ENCODE data around the gene ACKR3. TPM values are rescaled to one million over a fixed set of nuclear protein-coding genes. Genes with fewer than 3 reads are reported as not detected.

Gene ACKR3
- total RNA-seq, 2 experiments from 2014 or later = 3.6 TPM

DNA sequence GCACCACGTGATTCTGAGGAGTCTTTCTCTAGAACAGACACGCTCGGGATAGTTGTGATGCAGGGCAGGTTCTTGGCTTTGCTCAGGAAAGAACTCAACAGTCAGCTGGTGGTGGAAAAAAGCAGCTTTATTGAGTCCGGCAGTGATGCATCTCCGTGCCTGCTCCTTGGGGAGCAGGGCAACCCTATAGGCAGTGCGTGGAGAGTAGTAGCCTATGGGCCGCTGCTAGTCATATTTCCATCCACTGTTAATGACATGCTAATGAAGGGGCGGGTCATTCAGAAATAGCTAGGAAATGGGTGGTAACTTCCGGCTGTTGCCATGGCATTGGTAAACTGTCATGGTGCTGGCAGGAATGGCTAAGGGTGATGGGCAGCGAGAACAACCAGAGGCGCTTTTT, 11.6 kb upstream of the ACKR3 start:
- DNase-seq (no peak), ATAC-seq (no peak)
- Mint-ChIP-seq H3K4me1 (ENCODE audit: low read depth) (peaks cover 53% of the 10 kb centered on the region), H3K27me3 (ENCODE audit: low read depth) (no peaks in the 10 kb centered on the region), H3K27ac (no peak overlapping the region), H3K9me3 (ENCODE audit: insufficient read depth) (peaks cover 21% of the 10 kb centered on the region), H3K4me3 (no peak overlapping the region), H3K36me3 (ENCODE audit: low read depth) (peaks cover 60% of the 10 kb centered on the region)
- CTCF ChIA-PET = interaction anchor here (1.1 to 7.7 kb wide), 4 partner anchors 9 to 45 kb away, joined by 4 to 78 read pairs (median 13); partner anchors contain the start of gene ACKR3
- POLR2A ChIA-PET = interaction anchor here (1.2 to 1.4 kb wide), 2 partner anchors 11 to 21 kb away, joined by 3 to 4 read pairs; no protein-coding TSS in a partner anchor

DNA sequence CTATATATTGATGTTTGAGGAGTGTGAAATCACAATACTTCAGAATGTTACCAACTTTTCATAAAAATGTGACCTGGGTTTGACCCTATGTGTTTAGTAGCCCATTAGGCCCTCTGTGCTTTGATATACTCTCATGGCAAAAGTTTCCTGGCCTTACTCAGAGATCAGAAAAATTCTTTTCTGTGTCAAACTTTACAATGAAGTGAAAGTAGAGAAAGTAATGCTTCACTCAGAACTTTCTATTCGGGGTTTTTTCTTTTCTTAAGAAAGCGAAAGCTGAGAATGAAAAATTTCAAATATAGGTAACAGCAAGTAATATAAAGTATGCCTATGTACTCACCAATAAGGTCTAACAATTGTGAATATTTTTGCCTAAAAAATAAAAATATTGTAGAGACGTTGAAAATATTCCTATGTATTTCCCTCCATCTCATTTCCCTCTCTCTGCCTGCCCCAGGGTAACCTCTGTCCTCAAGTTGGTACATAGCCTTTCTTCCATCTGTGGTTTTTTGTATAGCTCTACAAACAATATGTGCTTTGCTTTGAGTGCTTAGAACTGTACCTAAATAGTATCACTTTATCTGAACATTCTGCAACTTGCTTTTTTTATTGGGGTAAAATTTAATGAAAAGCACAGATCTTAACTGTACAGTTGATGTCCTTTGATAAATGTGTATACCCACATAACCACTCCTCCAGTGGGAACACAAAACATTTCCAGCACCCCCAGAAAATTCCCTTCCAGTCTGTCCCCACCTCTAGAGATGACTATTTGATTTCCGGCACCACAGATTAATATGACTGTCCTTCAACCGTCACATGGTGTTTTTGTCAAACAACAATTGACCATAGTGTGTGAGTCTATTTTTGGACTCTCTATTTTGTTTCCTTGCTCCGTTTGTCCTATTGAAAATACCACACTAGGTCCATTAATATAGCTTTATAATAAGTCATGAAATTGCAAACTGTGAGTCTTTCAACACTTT, 10.3 kb upstream of the ACKR3 start:
- ChIA-PET POLR2A (interaction anchor here (1.2 to 1.4 kb wide), 3 partner anchors 13 to 23 kb away, joined by 3 to 6 read pairs (median 3); no protein-coding TSS in a partner anchor), CTCF (interaction anchor here (0.9 to 7.7 kb wide), 6 partner anchors 10 to 46 kb away, joined by 3 to 78 read pairs (median 6); partner anchors contain the start of gene ACKR3)
- no peak overlapping the region for H3K27ac Mint-ChIP-seq
- peaks cover 44% of the 10 kb centered on the region for H3K4me1 Mint-ChIP-seq (ENCODE audit: low read depth)
- ATAC-seq = no peak
- no peaks in the 10 kb centered on the region for H3K27me3 Mint-ChIP-seq (ENCODE audit: low read depth)
- DNase-seq = no peak
- peaks cover 54% of the 10 kb centered on the region for H3K36me3 Mint-ChIP-seq (ENCODE audit: low read depth)
- H3K9me3 Mint-ChIP-seq (ENCODE audit: insufficient read depth) = peaks cover 11% of the 10 kb centered on the region
- H3K4me3 Mint-ChIP-seq = no peak overlapping the region

DNA sequence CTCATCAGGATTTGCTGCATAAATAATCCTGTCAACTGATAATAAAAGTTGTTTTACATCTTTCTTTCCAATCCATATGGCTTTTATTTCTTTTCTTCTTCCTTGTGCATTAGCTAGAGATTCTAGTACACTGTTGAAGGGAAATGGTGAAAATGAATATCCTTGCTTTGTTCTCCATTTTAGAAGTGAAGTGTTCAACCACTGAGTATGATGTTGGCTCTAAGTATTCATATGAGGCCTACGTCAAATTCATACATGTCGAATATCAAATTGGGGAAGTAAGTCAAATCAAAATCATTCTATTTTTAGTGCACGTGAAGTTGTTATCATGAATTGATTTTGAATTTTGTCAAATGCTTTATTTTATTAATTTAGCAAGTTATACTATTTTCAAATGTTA, 7.8 kb upstream of the ACKR3 start:
- H3K36me3 Mint-ChIP-seq (ENCODE audit: low read depth) = peaks cover 37% of the 10 kb centered on the region
- H3K27me3 Mint-ChIP-seq (ENCODE audit: low read depth) = no peaks in the 10 kb centered on the region
- peaks cover 30% of the 10 kb centered on the region for H3K4me1 Mint-ChIP-seq (ENCODE audit: low read depth)
- no peak for ATAC-seq
- ChIA-PET CTCF (no interaction called here), POLR2A (no interaction called here)
- no peak overlapping the region for H3K27ac Mint-ChIP-seq
- no peak overlapping the region for H3K4me3 Mint-ChIP-seq
- no peaks in the 10 kb centered on the region for H3K9me3 Mint-ChIP-seq (ENCODE audit: insufficient read depth)
- no peak for DNase-seq

DNA sequence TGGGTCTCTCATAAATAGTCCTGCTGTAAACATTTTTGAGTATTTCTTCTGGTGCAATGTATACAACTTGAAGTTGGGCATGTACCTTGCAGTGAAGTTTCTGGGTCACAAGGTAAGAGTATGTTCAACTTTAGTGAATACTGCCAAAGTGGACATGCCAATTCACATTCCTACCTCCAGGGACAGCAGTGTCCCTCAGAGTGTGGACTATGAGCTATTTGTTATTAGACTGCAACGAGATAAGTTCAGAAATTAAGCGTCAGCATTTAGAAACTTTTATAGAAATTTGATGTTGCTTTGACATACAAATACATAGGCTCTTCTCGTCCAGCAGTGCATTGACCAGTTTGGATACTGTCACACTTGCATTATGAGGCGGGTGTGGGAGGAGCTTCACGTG, 7.2 kb upstream of the ACKR3 start:
- no peak for DNase-seq
- Mint-ChIP-seq H3K9me3 (ENCODE audit: insufficient read depth) (no peaks in the 10 kb centered on the region), H3K27ac (no peak overlapping the region), H3K4me3 (no peak overlapping the region), H3K27me3 (ENCODE audit: low read depth) (no peaks in the 10 kb centered on the region), H3K36me3 (ENCODE audit: low read depth) (peaks cover 33% of the 10 kb centered on the region), H3K4me1 (ENCODE audit: low read depth) (peaks cover 29% of the 10 kb centered on the region)
- POLR2A ChIA-PET = no interaction called here
- CTCF ChIA-PET = no interaction called here
- no peak for ATAC-seq

DNA sequence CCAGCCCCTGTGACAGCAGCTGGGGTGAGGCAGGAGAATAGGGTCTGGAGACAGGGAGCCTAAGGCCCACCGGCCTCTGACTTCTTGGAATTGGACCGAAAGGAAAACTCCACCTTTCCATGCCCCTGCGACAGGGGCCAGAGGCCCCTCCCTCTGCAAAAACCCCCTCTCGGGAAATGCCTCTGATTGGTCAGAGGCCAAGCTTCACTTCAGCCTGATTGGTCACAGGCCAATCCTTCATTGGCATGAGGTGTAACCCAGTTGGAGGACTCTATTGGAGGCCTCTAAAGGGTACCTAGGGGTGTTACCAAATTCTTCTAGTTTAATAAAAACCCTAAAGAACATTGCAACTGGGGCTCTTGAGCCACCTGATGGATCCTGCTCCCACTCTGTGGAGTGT, 5.7 kb upstream of the ACKR3 start:
- H3K27me3 Mint-ChIP-seq (ENCODE audit: low read depth) = no peaks in the 10 kb centered on the region
- peaks cover 27% of the 10 kb centered on the region for H3K36me3 Mint-ChIP-seq (ENCODE audit: low read depth)
- no peak for DNase-seq
- no peak overlapping the region for H3K27ac Mint-ChIP-seq
- H3K9me3 Mint-ChIP-seq (ENCODE audit: insufficient read depth) = no peaks in the 10 kb centered on the region
- ChIA-PET CTCF (no interaction called here), POLR2A (no interaction called here)
- no peak overlapping the region for H3K4me3 Mint-ChIP-seq
- peaks cover 27% of the 10 kb centered on the region for H3K4me1 Mint-ChIP-seq (ENCODE audit: low read depth)
- no peak for ATAC-seq

DNA sequence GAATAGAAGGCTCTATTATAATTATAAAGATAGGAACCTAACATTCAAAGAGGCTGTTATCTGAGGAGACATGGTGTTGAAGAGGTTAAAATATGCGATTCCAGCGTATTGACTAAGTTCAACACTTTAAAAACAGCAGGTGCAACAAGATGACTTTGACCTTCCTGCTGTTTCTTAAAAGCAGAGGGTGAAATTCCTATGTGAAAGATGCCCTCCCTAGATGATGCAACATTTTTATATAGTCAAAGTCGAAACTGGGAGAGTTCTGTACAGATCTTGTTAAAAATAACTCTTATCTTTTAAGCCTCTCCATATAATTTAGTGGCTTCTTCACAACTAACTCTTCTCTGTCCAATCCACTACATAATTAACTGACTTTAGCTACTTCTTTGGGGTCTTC, 4.4 kb upstream of the ACKR3 start:
- ATAC-seq = no peak
- DNase-seq = no peak
- H3K36me3 Mint-ChIP-seq (ENCODE audit: low read depth) = peaks cover 27% of the 10 kb centered on the region
- H3K27ac Mint-ChIP-seq = no peak overlapping the region
- ChIA-PET POLR2A (no interaction called here), CTCF (interaction anchor here (0.7 to 1.1 kb wide), 2 partner anchors 19 to 53 kb away, joined by 3 read pairs; no protein-coding TSS in a partner anchor)
- no peaks in the 10 kb centered on the region for H3K27me3 Mint-ChIP-seq (ENCODE audit: low read depth)
- H3K9me3 Mint-ChIP-seq (ENCODE audit: insufficient read depth) = no peaks in the 10 kb centered on the region
- peaks cover 29% of the 10 kb centered on the region for H3K4me1 Mint-ChIP-seq (ENCODE audit: low read depth)
- no peak overlapping the region for H3K4me3 Mint-ChIP-seq

DNA sequence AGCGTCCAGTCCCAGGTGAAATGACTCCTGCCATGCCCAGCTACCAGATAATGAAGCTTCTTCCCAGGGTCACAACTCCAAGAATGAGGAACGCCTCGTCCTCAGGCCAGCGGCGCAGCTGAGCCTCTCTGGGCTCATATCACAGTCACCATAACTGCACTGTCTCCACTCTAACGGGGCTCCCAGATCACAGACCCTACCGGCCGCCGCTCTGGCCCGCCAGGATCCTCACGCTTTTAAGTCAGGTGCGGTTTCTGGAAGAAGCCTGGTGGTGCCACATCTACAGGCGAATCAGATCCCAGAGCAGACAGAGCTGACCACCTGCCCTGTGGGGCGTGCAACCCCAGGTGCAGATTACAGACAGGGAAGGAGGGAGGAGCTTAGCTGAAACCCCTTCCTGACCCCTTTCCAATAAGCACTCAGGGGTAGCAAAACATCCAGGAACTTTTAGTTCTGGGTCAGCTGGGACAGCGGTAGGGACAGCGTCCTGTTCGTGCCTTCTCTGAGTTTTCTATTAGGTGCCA, 3.7 kb upstream of the ACKR3 start:
- Mint-ChIP-seq H3K27ac (no peak overlapping the region), H3K4me3 (no peak overlapping the region), H3K27me3 (ENCODE audit: low read depth) (no peaks in the 10 kb centered on the region), H3K9me3 (ENCODE audit: insufficient read depth) (no peaks in the 10 kb centered on the region), H3K4me1 (ENCODE audit: low read depth) (peaks cover 34% of the 10 kb centered on the region), H3K36me3 (ENCODE audit: low read depth) (peaks cover 23% of the 10 kb centered on the region)
- DNase-seq = no peak
- ATAC-seq = no peak
- ChIA-PET POLR2A (interaction anchor here (0.7 kb wide), 1 partner anchor 23 kb away, joined by 3 read pairs; no protein-coding TSS in a partner anchor), CTCF (interaction anchor here (1.1 to 9.1 kb wide), 2 partner anchors 20 to 54 kb away, joined by 3 to 347 read pairs; a partner anchor contains a TSS)

DNA sequence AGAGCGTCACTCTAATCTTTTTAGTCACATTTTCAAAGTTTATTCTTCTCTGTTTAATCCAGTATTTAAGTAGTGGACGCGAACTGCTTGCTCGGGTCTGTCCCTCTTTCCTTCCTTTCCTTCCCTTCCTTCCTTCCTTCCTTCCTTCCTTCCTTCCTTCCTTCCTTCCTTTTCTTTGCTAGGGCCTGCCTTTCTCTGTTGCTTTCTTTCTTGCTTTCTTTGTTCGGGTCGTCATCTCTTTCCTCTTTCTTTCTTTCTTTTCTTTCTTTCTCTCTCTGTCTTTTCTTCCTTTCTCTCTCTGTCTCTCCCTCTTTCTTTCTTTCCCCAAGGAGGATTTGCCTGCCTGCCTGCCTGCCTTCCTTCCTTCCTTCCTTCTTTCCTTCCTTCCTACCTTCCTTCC, 3.0 kb upstream of the ACKR3 start:
- ChIA-PET POLR2A (no interaction called here), CTCF (interaction anchor here (9.1 kb wide), 1 partner anchor 55 kb away, joined by 347 read pairs; a partner anchor contains a TSS)
- Mint-ChIP-seq H3K4me3 (no peak overlapping the region), H3K4me1 (ENCODE audit: low read depth) (peaks cover 34% of the 10 kb centered on the region), H3K27ac (no peak overlapping the region), H3K9me3 (ENCODE audit: insufficient read depth) (no peaks in the 10 kb centered on the region), H3K27me3 (ENCODE audit: low read depth) (no peaks in the 10 kb centered on the region), H3K36me3 (ENCODE audit: low read depth) (peaks cover 22% of the 10 kb centered on the region)
- ATAC-seq = no peak
- DNase-seq = no peak

DNA sequence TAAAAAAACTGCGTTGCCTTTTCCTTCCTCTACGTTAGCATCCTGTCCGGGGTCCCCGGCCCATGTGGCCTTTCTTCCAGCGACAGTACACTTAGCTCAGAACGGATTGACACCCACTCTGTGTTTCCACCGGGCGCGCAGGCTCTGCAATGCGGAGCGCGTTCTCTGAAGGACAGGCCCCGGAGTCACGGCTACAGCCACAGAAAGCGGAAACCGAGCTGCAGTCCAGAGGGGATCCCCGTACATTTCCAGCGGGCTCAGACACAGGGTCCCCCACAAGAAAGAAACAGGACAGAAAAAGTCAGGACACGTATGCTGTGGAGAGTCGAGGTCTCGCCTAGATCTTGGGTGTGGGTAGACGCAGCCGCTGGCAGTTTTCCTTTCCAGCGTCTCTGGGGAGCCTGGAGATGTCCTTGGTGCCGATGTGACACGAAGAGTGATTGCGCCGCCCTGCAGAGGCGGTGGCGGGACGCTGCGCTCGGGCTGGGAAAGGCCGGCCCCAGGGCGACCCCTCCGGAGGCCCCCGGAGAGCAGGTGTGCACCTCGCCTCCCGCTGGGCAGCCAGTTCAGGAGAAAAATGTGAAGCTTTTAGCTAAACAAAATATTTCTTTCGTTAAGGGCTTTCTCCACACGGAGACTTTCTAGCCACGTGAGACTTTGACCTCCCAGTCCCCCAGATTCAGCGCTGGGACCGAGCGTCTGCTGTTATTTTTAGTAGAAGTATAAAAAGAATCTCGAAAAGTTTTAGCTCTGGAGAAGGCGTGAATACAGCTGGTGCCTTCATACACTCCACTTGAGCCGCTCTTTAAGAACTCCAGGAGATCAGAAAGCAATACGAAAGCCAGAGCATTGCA, 1.3 kb upstream of the ACKR3 start:
- CTCF ChIA-PET = interaction anchor here (1.0 to 9.1 kb wide), 11 partner anchors 12 to 215 kb away, joined by 3 to 347 read pairs (median 29); a partner anchor contains a TSS
- Mint-ChIP-seq H3K36me3 (ENCODE audit: low read depth) (peaks cover 9% of the 10 kb centered on the region), H3K4me1 (ENCODE audit: low read depth) (peaks cover 34% of the 10 kb centered on the region), H3K27me3 (ENCODE audit: low read depth) (no peaks in the 10 kb centered on the region), H3K4me3 (peak overlapping the region; percentile 62), H3K9me3 (ENCODE audit: insufficient read depth) (no peaks in the 10 kb centered on the region), H3K27ac (peak overlapping the region; percentile 77)
- POLR2A ChIA-PET = interaction anchor here (1.2 to 4.1 kb wide), 3 partner anchors 22 to 55 kb away, joined by 5 to 22 read pairs (median 12); no protein-coding TSS in a partner anchor
- DNase-seq = peak; percentile 50
- peak; percentile 57 for ATAC-seq

DNA sequence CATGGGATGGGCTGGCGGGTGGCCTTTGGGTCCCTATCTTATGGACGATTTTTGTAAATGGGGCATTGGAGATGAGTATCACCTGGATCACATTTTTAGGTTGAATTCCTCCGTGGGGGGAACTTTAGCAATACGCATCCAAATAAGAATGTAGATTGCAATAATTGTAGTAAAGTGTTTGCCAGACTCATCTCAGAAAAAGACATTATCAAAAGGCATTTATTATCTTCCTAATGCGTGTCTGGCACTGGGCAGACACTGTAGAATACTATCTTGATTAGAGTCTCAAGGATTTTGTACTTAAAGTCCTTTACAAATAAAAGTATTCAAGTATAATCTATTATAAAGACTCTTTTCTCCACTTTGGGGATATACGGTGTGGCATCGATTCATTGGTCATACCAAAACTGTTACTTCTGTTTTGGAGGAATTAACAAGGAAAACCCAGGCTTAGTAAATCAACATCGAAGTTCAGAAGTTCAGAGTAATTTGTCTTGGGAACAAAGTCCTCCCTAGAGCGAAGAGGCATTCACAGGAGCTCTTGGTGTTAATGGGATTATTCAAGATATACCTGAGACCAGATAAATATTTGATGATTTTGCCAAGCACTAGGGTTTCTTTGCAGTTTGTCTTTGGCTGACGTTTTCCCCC, 578 bp upstream of the ACKR3 start:
- no peak for ATAC-seq
- H3K36me3 Mint-ChIP-seq (ENCODE audit: low read depth) = peaks cover 8% of the 10 kb centered on the region
- H3K27ac Mint-ChIP-seq = peak overlapping the region; percentile 34
- DNase-seq = no peak
- no peaks in the 10 kb centered on the region for H3K9me3 Mint-ChIP-seq (ENCODE audit: insufficient read depth)
- ChIA-PET CTCF (interaction anchor here (0.7 to 9.1 kb wide), 25 partner anchors 11 to 517 kb away, joined by 3 to 347 read pairs (median 6); partner anchors contain the start of gene COPS8), POLR2A (interaction anchor here (1.0 to 4.1 kb wide), 4 partner anchors 18 to 56 kb away, joined by 3 to 22 read pairs (median 8); no protein-coding TSS in a partner anchor)
- peaks cover 34% of the 10 kb centered on the region for H3K4me1 Mint-ChIP-seq (ENCODE audit: low read depth)
- H3K27me3 Mint-ChIP-seq (ENCODE audit: low read depth) = no peaks in the 10 kb centered on the region
- peak overlapping the region; percentile 62 for H3K4me3 Mint-ChIP-seq

All from activated CD8-positive, alpha-beta T cell treated with anti-CD3 and anti-CD28 coated beads, Interleukin-2, amount 10 ng/mL, durations not matched to agents 7 days and 5 days (primary cell).